ENCODE results near the gene MTIF3. TPM values are rescaled to one million over a fixed set of nuclear protein-coding genes. Genes with fewer than 3 reads are reported as not detected.

The MTIF3 gene
- total RNA-seq, 2 experiments from 2014 or later: 37.9 to 42.9 TPM

DNA sequence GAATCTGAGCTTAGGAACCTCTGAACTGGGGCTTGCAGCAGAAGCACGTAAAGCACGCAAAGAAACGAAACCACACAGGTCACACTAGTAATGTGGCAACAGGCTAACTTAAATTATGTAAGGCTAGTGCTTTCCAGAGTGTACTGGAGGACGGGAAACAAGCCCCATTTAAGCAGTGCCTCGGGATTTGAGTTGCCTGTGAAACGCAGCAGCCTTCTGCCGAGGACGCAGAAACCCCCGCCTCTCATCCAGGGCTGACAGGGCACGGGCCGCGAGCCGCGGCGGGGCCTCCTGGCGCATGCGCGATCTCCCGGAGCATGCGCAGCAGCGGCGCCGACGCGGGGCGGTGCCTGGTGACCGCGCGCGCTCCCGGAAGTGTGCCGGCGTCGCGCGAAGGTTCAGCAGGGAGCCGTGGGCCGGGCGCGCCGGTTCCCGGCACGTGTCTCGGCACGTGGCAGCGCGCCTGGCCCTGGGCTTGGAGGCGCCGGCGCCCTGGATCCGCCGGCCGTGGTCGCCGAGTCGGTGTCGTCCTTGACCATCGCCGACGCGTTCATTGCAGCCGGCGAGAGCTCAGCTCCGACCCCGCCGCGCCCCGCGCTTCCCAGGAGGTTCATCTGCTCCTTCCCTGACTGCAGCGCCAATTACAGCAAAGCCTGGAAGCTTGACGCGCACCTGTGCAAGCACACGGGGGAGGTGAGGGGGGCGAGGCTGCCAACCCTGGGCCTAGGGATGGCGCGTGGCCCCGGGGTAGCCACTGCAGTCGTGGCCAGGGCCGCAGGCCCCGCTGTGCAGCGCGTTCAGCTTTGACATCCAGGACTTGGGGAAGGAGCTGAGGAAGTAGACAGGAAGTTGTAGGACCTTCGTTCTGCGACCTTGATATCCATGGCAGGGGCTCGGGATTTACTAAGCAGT is 25.9 kb downstream of the MTIF3 start, which contains the start of gene GTF3A:
TSS of gene GTF3A (plus strand) at position 374 of the 912 bp plus-strand sequence.
- H3K9me2 ChIP-seq (ENCODE audit: insufficient read depth, low read length): no peaks in the 10 kb centered on the region
- H3K9me3 ChIP-seq (ENCODE audit: low read length): no peaks in the 10 kb centered on the region
- no peak for TF ChIP-seq EZH2phosphoT487 (IDR thresholded peaks at IDR 0.05; ENCODE audit: borderline replicate concordance, low read depth, low read length)
- TF ChIP-seq, protein P1, sequence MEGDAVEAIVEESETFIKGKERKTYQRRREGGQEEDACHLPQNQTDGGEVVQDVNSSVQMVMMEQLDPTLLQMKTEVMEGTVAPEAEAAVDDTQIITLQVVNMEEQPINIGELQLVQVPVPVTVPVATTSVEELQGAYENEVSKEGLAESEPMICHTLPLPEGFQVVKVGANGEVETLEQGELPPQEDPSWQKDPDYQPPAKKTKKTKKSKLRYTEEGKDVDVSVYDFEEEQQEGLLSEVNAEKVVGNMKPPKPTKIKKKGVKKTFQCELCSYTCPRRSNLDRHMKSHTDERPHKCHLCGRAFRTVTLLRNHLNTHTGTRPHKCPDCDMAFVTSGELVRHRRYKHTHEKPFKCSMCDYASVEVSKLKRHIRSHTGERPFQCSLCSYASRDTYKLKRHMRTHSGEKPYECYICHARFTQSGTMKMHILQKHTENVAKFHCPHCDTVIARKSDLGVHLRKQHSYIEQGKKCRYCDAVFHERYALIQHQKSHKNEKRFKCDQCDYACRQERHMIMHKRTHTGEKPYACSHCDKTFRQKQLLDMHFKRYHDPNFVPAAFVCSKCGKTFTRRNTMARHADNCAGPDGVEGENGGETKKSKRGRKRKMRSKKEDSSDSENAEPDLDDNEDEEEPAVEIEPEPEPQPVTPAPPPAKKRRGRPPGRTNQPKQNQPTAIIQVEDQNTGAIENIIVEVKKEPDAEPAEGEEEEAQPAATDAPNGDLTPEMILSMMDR (conservative IDR thresholded peaks at IDR 0.05; ENCODE audit: low read length): no peak
- peak; percentile 91 for DNase-seq (ENCODE audit: low spot score)
- intact Hi-C loops (cut with micrococcal nuclease; ENCODE audit: unreplicated experiment): loop anchor here (1.0 to 5.0 kb wide), 3 partner anchors 26 to 198 kb away; partner anchors contain the start of genes LNX2, MTIF3 and POLR1D
- H3K4me3 ChIP-seq (ENCODE audit: low read depth, low read length, poor library complexity, severe bottlenecking): peak within 1 kb of the TSS; percentile 94
- peaks cover 36% of the 10 kb centered on the region for H3K36me3 ChIP-seq (ENCODE audit: insufficient read depth, low read length)
- H3K4me2 ChIP-seq (ENCODE audit: low read length): peak within 1 kb of the TSS; percentile 97
- peak within 1 kb of the TSS; percentile 73 for H3K27ac ChIP-seq (ENCODE audit: low read depth, low read length, poor library complexity, severe bottlenecking)
- H3K79me2 ChIP-seq (ENCODE audit: insufficient read depth, low read depth, low read length): peaks cover 47% of the 10 kb centered on the region
- CTCF ChIA-PET (ENCODE audit: unreplicated experiment): no interaction called here
- BruUV-seq (replicated peaks): no TSS peak
- peaks cover 25% of the 10 kb centered on the region for H3K4me1 ChIP-seq (ENCODE audit: insufficient read depth, low read length, poor library complexity, severe bottlenecking)
- POLR2A ChIA-PET: interaction anchor here (0.6 to 5.6 kb wide), 5 partner anchors 20 to 196 kb away, joined by 3 to 38 read pairs (median 6); partner anchors contain the start of genes LNX2 and MTIF3
- peak within 1 kb of the TSS; percentile 78; the same call in 1 of the 2 replicates for H2AFZ ChIP-seq (ENCODE audit: low read length)
- peaks cover 18% of the 10 kb centered on the region for H4K20me1 ChIP-seq (ENCODE audit: insufficient read depth, low read length)

DNA sequence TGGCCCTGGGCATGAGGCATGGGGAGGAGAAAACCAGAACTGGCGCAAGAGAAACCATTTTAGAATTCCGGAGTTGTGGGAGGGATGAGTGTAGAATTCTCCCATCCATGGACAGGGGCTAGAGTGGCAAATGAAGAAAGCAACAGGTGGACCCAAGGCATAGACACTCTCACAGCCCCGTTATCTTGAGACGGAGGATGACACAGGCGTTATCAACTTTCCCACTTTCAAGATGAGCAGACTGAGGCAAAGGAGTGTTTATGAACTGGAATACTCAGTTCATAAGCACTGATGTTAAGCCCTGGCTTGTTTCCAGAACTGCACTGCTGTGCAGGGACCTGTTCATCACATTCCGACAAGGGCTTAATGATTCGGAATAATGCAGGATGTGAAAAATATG is 27.0 kb downstream of the MTIF3 start:
- CTCF ChIA-PET (ENCODE audit: unreplicated experiment): no interaction called here
- TF ChIP-seq, protein P1 (conservative IDR thresholded peaks at IDR 0.05; ENCODE audit: low read length): no peak
- no peak for TF ChIP-seq EZH2phosphoT487 (IDR thresholded peaks at IDR 0.05; ENCODE audit: borderline replicate concordance, low read depth, low read length)
- BruUV-seq (replicated peaks): no TSS peak
- Histone ChIP-seq H3K79me2 (ENCODE audit: insufficient read depth, low read depth, low read length) (peaks cover 38% of the 10 kb centered on the region), H2AFZ (ENCODE audit: low read length) (no peak overlapping the region; the same call in 1 of the 2 replicates), H3K27ac (ENCODE audit: low read depth, low read length, poor library complexity, severe bottlenecking) (no peak overlapping the region), H3K9me2 (ENCODE audit: insufficient read depth, low read length) (no peaks in the 10 kb centered on the region), H3K9me3 (ENCODE audit: low read length) (no peaks in the 10 kb centered on the region), H3K36me3 (ENCODE audit: insufficient read depth, low read length) (peaks cover 25% of the 10 kb centered on the region), H3K4me1 (ENCODE audit: insufficient read depth, low read length, poor library complexity, severe bottlenecking) (peaks cover 25% of the 10 kb centered on the region), H4K20me1 (ENCODE audit: insufficient read depth, low read length) (peaks cover 18% of the 10 kb centered on the region), H3K4me3 (ENCODE audit: low read depth, low read length, poor library complexity, severe bottlenecking) (no peak overlapping the region), H3K4me2 (ENCODE audit: low read length) (peak overlapping the region; percentile 78; the same call in 1 of the 2 replicates)
- intact Hi-C loops (cut with micrococcal nuclease; ENCODE audit: unreplicated experiment): no loop called here
- DNase-seq (ENCODE audit: low spot score): no peak
- POLR2A ChIA-PET: interaction anchor here (0.8 kb wide), 1 partner anchor 32 kb away, joined by 4 read pairs; no protein-coding TSS in a partner anchor
